GM10847 (cell line): ENCODE measurements around the gene REX1BD.
A peak's percentile ranks its signal among the peaks of the same experiment; 100 is the strongest.

Experiments
- POLR2A ChIP-seq: IDR thresholded peaks from 2 replicates; pipeline ENCODE4 v1.6.1; 2011; ENCODE audit not compliant: insufficient read length; ENCODE audit errors: extremely low read depth

The REX1BD gene

GRCh38 chr19:18616023-18616422 lies 27.4 kb downstream of the REX1BD start:
- TF ChIP-seq POLR2A: no peak

GRCh38 chr19:18617562-18617961 lies 29.0 kb downstream of the REX1BD start:
- TF ChIP-seq POLR2A: no peak

DNA sequence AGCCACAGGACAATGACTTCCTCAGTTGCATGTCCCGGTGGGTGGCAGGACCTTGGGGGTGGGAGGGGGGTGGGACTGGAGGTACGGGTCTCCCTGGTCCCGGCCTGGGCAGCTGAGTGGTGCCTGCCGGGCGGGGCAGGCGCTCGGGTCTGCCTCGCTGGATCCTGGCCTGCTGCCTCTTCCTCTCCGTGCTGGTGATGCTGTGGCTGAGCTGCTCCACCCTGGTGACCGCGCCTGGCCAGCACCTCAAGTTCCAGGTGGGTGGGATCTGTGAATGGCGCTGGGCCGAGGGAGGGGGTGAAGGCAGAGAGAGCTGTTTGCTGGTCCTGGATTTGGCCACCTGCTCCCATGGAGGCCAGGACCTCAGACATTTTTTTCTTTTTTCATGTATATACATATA lies 29.6 kb downstream of the REX1BD start:
- TF ChIP-seq POLR2A: no peak

DNA sequence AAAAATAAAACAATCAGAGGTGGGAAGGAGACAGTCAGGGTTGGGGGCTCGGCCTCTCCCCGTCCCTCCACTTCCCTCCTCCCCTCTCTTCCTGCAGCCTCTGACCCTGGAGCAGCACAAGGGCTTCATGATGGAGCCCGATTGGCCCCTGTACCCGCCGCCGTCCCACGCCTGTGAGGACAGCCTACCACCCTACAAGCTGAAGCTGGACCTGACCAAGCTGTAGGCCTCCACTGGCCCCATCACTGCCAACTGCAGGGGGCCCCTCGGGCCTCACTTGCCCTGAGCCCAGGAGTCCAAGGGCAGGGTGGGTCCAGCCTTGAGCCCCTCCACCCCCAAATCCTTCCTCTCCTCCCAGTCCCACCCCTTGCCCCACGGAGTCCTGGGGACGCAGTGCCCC lies 31.7 kb downstream of the REX1BD start:
- no peak for TF ChIP-seq POLR2A

DNA sequence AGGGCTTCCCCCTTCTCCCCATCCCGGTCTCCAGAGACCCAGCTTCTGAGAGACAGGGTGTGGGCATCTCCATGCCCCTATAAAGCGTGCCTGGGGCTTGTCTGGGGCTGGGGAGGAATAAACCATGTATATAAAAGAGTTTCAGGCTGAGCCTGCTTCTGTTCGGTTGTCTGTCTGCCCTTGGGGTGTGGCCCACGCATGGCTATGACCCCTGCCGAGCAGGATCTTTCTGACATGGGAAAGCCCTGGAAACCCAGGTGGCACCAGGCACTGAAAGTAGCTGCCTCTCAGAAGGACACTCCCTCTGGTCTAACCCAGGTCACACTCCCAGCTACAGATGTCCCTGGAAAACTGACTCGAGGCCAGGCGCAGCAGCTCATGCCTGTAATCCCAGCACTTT lies 32.3 kb downstream of the REX1BD start:
- no peak for TF ChIP-seq POLR2A

DNA sequence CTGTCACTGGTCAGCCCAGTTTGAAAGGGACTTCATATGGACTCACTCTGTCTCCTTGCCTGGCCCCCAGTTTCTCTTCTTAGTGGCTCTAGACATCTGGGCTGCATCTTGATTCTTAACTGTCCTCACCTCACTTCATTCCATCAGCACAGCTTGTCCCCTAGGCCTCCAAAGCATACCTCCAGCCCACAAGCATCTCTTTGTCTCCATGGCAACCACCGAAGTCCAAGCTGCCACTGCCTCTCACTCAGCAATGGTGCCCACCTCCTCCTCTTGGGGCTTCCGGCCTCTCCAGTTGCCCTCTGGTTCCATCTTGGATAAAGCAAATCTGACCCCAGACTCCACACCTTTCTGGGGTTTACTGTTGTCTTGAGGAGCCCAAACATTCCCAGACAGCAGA lies 38.3 kb downstream of the REX1BD start:
- TF ChIP-seq POLR2A: no peak

- no peak for TF ChIP-seq POLR2A
Measured at GRCh38 chr19:18629166-18630088, 40.8 kb downstream of the REX1BD start.

- TF ChIP-seq POLR2A: no peak
Measured at GRCh38 chr19:18633321-18633720, 44.7 kb downstream of the REX1BD start.

- TF ChIP-seq POLR2A: no peak
Measured at GRCh38 chr19:18634612-18635297, 46.2 kb downstream of the REX1BD start.

GRCh38 chr19:18635831-18636182 lies 47.2 kb downstream of the REX1BD start:
- TF ChIP-seq POLR2A: no peak

DNA sequence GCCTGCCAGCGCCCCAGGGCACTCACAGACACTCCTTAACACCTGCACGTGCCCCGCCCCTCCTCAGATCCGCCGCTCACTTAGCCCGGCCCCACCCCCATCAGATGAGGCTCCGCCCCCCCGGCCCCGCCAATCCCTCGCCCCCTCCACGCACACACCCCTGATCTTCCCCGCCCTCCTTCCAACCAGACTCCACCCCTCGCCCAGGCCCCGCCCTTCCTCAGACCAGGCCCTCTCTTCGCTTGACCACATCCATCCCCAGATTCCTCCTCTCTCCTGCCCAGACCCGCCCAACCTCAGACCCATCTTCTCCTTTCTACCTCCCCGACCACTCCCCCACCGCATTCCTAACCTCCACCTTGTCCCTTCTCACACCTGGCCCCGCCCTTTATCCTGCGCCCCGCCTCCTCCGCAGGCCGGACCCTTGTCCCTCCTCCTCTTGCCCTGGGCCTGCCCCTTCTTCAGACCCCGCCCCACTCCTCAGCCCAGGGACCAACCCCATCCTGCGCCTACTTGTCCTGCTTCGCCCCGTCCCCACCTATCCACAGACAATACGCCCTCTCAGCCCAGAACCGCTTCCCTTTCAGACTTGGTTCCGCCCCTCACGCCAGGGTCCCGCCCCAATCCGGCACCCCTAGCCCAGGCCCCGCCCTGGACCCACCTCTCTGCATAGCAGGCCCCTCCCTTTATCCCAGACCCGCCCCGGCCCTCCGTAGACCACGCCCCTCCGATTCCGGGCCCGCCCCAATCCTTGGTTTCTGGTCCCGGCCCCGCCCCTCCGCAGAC lies 47.8 kb downstream of the REX1BD start:
- TF ChIP-seq POLR2A: no peak

GRCh38 chr19:18636969-18637629 lies 48.5 kb downstream of the REX1BD start, which contains the start of gene KLHL26:
Gene KLHL26 (plus strand): TSS chr19:18637028. CDS start chr19:18637055, 27 bp downstream.
- TF ChIP-seq POLR2A: peak; percentile 74

DNA sequence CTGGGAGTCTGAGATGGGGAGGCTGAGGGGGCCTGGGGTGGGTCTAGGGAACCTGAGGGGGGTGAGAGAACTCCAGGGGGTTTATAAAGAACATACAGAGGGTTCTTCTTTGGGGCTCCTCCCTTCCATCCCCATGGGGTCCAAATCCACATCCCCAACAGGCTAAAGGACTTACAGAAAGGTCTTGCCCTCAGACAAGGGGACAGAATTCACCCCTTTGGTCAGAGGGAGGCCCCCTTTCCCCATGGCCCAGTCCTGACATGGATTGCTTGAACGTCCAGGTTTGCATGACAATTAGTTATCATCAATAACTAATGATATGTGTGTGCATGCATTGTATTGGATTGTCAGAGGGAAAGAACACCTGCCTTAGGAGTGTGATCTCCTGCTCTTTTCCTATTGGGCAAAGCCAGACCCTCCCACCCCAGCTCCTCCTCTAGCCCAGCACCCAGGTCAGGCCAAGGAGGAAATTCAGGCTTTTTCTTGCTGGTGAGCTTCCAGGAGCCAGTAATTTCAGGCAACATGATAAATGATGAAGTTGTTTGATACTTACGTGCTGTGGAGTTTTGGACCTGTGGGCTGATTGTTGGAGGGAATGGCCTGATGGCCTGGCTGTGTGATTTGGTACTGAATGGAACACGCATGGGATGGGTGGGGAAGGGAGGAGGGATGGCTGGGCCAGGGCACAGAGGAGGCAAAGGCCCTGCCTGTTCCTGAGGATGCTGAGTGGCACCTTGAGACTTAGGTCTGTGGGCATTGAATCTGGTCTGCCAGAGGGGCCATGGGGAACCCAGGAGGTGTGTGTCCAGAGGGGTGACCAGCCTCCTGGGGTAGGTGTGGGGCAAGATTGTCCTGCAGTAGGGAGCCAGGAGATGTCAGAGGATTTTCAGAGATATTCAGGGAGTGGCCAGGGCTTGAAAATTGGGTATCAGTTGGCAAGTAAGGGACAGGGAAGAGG lies 49.4 kb downstream of the REX1BD start:
- TF ChIP-seq POLR2A: no peak

DNA sequence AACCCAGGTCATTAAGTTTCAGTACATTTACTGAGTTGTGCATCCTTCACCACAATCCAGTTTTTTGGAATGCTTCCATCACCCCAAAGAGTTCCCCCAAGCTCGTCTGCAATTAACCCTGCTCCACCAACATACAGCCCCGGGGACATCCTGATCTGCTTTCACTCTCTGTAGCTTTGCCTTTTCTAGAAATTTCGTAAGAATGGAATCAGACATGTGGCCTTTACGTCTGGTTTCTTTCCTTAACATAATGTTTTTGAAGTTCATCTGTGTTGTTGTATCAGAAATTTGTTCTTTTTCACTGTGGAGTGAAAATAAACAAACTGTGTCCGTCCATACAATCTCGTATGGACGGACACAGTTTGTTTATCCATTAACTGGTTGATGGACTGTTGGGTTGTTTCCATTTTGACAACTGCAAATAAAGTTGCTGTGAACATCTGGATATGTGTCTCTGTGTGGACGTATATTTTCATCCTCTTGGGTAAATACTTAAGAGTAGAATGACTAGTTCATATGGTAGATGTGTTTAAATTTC lies 51.2 kb downstream of the REX1BD start:
- TF ChIP-seq POLR2A: no peak
